HG02840 (cell line): ENCODE data around the gene TTC9.

Source experiments
- ATAC-seq: cut with Tn5 transposase; IDR thresholded peaks from one replicate; pipeline ENCODE4 v1.9.1; 2021; ENCODE audit warnings: mild to moderate bottlenecking, moderate library complexity, moderate number of reproducible peaks; ENCODE audit not compliant: unreplicated experiment, low FRiP score

TTC9 gene

DNA sequence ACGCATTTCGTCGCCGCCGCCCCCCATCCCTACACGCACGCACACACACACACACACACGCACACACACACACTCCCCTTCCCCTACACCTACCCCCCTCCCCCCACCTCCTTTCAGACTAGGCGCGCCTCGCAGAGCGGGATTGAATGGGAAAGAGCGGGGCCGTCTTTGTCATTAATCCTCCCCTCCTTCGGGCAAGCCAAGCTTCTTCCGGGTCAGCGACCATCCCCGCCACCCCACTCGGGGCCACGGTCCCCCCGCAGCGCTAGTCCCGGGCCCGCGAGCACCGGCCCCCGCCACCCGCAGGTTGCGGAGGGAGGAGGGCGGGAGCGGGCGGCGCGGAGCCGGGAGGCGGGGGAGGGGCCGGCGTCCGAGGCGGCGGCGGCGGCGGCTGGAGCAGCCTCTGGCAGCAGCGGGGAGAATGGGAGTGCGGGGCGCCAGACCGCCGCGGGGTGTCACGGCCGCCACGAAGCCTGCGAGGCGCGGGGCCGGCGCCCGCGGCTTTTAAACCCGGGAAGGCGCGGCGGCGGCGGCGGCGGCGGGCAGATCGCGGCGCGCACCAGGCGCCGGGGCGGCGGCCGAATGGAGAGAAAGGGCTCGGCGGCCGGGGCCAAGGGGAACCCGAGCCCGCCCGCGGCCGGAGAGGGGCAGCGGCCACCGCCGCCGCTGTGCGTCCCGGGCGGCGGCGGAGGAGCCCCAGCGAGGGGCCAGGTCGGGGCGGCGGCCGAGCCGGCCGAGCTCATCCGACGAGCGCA, at the start of gene TTC9:
Gene TTC9, plus strand, starts transcription at position 369 of the 755 bp plus-strand sequence. Its CDS starts 214 bp downstream, at position 583.
- ATAC-seq = no peak

DNA sequence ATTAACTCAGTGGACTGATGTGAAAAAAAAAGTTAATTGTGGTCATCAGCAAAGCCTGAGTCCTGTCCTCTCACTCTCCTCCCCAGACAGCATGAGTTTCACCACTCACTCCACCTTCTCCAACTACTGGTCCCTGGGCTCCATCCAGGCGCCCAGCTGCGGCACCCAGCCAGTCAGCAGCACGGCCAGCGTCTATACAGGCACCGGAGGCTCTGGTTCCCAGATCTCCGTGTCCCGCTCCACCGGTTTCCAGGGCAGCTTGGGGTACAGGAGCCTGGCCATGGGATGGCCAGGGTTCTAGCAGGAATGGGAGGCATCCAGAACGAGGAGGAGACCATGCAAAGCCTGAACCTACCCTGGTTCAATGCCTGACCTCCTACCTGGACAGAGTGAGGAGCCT, 47.3 kb upstream of the TTC9 start:
- ATAC-seq = no peak

DNA sequence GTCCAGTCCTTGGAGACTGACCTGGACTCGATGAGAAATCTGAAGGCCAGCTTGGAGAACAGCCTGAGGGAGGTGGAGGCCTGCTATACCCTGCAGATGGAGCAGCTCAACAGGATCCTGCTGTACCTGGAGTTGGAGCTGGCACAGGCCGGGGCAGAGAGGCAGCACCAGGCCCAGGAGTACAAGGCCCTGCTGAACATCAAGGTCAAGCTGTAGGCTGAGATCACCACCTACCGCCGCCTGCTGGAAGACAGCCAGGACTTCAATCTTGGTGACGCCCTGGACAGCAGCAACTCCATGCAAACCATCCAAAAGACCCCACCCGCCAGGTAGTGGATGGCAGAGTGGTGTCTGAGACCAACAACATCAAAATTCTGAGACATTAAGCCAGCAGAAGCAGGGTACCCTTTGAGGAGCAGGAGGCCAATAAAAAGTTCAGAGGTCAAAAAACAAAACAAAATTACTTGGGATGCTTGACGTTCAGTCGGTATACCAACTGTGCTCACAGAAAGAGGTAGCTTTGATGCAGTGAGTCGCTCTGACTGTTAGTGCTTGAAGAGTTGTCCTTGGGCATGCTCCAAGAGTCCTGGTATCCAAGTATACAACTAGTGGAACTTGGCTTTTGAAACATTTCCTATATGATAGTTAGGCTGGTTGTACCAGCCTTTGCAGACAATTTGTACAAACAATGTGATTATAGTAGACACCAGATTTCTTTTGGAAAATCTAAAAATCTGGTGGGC, 46.1 kb upstream of the TTC9 start:
- no peak for ATAC-seq

DNA sequence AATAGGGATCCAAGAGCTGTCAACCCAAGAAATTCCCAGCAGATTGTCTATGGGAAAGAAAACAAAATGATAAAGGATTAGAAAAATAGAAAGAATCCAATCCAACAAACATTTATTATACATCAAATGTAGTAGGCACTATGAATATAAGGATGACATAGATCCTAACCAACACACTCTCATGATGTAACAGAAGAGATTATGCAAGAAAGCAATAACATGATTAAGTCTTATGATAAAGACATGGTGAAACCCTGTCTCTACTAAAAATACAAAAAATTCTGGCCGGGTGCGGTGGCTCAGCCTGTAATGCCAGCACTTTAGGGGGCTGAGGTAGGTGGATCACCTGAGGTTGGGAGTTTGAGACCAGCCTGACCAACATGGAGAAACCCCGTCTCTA, 44.0 kb upstream of the TTC9 start:
- ATAC-seq = no peak

DNA sequence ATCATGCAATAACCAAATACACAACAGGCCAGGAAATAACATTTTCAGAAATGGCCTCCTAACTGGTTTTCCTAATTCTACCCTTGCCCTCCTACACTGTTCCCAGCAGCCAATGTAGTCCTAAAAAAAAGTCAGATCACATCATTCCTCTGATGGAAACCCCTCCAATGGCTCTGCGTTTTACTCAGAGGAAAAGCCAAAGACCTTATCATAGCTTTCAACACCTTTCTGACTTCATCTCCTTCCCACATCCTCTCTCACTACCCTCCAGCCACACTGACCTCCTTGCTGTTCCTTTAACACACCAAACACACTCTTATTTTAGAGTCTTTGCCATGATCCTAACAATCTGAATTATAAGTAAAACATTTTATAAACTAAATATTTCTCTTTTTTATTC, 42.4 kb upstream of the TTC9 start:
- no peak for ATAC-seq

DNA sequence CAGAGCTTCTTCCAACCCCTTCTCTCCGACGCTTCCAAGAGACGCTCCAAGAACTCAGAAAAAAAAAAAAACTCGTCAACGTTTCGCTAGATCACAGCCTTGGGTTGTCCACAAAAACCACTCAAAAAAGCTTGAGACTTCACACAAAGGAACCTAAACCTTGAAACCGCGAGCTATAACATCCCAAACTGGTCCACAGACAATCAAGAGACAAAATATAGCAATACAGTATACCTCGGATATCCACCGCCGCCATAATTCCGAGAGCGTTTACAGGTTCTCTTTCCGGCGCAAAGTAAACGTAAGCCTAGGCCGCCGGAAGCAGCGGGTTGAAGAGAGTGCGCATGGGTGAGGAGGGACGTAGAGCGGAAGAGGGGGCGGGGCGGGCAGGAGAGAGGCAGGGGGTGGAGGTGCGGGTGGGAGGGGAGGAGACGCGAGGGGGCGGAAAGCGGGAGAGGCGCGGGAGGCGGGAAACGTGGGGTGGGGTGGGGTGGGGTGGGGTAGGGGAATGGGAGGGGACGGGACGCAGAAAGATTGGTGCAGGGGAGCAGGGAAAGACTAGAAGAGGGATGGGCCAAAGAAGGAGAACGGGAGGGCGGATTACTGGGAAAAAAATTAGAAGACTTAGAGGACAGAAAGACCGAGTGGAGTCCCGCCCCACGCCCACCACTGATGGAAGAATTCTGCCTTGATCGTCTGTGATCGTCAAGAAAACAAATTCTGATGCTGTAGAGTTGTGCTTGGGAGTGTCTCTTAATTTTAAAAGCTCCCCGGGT, 41.1 kb upstream of the TTC9 start, which contains the start of gene MED6:
Gene MED6, minus strand, starts transcription at position 274 of the 776 bp plus-strand sequence. Its CDS starts 18 bp downstream, at position 256.
- ATAC-seq = peak; percentile 88

DNA sequence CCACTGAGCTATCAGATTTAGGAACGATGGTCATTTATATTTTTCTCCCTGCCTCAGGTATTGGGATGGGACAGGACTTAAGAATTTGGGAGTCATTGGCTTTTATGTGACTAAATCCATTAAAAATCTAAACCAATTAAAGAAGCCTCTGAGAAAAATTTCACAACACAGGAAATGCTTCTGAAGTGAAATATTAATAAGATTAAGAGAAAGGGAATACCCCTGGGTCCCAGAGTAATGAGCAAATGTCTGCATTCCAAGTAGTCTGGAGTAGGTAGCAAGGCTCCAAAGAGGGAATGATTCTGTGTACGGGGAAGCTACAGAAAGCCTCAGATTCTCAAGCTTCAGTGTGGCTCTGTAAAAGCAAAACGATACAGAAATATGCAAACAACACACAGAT, 40.6 kb upstream of the TTC9 start:
- no peak for ATAC-seq

DNA sequence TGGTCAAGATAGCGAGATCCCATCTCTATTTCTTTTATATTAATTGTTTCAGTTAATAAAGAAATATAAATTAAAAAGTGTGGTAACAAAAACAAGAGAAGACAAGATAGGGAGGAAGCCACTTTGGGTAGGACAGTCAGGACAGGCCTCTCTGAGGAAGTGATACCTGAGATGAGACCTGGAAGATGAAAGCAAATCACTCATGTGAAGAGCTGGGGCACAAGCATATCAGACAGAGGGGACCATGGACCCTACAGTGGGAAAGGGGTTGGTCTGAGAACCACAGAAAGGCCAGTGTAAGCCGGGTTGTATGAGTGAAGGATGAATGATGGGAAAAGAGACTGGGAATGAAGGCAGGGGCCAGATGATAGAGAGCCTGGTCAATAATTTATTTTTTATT, 39.5 kb upstream of the TTC9 start:
- ATAC-seq = no peak

DNA sequence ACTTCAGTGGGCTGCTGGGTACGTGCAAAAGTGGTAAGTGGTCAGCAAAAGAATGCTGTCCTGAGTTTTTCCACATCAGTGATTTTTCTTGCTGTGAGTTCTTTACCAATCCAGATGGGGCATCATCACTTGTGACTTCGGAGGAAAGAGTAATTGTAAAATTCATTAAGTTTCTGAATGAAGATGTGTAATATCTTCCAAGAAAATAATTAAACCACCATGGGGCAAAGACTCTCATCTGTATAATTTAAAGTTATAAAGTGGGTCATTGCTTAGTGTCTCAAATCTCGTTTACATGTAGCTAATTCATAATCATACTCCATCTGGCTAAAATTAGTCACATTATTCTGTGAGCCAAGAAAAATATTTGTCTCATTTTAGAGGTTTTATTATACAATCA, 30.5 kb upstream of the TTC9 start:
- no peak for ATAC-seq

DNA sequence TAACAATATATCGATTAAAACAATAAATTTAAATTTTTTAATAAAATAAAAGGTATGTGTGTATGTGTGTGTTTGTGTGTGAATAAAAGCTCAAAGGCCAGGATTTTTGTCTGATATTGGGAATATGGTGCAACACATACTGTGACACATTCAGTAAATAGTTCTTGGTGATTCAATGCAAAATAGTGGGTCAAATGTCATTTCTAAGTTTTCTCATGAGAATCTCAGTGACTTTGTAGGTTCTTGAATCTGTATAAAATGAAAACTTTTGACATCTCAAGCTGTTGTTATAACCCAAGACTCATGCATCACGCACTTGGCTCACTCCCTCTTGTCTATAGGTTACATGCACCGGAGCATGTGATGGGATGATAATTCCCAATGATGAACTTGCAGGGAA, 25.1 kb upstream of the TTC9 start:
- ATAC-seq = no peak

DNA sequence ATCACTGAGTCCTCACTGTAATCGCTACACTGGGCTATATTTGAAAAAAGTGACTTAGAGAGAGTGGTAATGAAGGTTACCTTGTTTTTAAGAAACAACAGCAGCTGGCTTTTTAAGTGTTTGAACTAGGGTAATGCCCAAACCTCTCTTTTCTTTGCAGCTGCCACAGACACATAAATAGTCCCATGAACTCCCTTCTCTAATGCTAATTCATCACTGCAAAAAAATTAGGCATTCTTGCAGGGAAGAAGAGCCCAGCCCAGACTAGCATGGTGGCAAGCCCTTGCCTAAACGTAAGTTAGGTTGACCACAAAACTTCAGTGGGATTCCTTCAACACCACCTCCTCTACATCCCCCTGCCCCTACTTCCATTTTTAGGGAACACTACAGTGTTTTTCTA, 23.4 kb upstream of the TTC9 start:
- ATAC-seq = no peak

DNA sequence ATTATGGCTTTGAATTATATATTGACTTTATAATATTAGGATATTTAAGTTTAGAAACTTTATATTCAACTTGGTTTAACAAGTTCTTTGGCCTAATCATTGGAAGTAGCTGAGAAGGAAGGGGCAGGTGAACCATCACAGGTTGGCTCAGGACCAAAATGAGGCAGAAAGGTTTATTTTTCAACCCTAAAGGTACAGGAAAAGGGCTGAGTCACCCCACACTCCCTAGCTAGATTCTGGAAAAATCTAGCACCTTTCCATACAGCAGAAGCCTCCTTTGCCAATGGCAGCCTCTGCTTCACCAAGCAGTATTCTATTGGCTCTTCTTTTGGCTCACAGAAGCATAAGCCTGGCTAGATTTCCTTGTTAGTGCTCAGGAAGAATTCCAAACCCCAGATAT, 22.0 kb upstream of the TTC9 start:
- ATAC-seq = no peak

DNA sequence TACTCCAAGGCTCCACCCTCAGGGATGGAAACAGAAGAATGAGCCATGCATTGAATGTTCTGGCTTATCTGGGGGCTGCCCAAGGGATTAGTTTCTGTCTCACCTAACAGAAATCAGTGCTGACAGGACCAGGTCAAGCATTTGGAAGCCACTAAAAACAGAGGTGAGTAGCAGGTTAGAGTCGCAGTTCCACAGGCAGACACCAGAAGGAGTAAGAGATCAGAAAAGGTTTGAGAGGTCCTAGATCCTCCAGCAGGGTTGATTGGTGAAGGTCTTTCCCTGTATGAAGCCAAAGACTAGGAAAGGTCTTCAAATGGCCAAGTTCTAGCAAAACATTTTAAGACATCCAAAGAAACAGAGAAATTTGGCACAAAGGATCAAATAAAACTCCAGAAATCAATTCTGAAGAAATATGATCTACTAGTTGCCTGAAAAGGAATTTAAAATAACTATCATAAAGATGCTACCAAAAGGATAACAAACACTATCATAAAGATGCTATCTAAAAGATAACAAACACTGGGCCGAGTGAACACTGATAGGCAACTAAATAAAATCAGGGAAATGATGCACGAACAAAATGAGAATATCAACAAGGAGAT, 19.5 kb upstream of the TTC9 start:
- no peak for ATAC-seq

DNA sequence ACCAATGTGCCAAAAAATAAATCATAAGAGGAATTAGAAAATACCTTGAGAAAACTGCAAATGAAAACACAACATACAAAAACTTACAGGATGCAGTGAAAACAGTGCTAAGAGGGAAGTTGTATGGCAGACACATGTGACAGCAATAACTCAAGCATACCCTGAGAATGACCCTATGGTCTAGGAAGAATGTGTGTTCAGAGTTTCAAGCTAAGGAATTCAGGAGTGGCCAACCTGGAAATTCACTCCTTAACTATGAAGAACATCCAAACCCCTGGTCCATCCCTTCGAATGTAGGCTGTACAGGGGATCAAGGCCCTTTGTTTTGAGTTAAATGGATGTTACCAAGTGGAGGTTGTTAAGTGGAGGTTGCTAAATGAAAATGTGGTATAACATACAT, 16.7 kb upstream of the TTC9 start:
- no peak for ATAC-seq

DNA sequence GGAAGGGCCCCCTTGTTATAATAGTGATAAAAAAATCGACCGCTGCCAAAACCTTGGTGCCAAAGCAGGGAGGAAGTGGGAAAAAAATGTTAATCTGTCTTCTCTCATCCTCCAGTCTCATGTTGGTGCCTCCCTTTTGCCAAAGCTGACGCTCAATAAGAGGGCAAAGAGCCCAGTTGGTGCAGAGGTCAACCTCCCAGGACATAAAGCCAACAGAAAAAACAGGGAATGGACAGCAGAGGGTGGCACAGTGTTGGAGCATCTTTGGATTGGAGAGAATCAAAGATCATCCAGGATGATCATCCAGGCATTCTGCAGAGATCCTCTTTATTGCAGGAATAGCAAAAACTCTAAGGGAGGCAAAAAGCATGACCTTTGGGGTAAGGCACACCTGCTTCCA, 9.8 kb upstream of the TTC9 start:
- ATAC-seq = no peak

DNA sequence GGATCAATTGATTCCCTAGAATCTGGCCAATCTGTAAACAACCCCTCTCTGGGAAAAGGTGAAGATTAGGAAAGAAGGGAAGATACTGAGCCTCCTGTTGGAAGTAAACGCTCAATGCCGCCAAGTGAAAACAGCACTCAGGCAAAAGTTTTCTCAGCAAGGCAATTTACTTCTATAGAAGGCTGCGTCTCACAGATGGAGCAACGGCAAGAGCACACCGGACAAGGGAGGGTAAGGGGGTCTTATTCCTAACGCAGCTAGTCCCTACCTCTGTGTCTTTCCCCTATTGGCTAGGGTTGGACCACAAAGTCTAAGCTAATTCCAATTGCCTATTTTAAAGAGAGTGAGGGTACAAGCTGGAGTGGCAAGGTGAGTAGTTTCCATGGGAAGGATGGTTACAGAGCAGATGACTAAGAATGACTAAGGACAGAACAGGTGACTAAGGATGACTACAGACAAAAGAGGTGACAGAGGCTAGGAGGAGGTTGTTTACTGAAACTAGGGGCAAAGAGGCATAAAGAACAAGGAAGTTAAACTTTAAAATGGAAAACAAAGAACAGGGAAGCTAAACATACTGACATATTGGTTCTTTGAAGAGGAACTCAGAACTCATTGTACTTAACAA, 5.6 kb upstream of the TTC9 start:
- ATAC-seq = no peak

DNA sequence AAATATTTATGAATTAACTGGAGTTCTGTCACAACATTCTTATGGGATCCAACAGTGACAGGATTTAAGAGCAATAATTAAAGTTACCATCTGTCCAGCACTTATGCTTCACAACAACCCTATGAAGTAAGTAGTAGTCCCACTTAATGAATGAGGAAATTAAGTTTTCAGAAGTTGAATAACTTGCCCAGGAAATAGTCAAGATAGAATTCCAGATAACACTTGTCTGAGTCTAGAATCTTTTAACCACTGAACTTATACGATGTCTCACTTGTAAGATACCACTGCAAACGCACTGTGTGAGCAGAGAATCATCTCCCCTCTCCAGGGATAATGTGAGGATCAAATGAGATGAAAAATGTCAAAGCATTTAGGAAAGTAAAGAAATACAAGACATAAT, 3.3 kb upstream of the TTC9 start:
- no peak for ATAC-seq

DNA sequence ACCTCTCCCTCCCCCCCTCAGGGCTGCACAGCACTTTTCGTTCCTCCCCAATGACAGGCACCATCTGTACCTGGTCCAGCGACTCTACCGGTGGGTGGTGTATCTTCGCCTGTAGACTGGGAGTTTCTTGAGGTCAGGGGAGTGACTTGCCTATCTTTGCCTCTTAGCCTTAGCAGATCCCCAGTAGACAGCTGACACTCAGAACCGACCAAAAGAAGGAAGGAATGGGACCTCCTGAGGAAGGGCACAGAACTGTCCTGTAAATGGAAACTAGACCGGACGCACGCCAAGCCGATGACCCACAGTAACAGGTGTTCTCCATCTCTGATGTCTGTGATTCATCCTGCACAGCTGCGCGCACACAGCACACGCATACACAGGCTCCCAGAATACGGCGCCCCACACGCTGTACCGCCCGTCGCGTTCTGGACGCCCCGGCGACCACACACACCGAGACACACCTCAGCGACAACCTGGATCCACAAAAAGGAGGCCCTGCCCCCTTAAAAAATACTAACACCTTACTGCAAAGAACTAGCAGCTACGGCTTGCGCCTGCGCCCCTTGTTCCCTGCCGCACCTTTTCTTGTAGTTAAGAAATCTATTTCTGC, 673 bp upstream of the TTC9 start:
- ATAC-seq = peak; percentile 57

DNA sequence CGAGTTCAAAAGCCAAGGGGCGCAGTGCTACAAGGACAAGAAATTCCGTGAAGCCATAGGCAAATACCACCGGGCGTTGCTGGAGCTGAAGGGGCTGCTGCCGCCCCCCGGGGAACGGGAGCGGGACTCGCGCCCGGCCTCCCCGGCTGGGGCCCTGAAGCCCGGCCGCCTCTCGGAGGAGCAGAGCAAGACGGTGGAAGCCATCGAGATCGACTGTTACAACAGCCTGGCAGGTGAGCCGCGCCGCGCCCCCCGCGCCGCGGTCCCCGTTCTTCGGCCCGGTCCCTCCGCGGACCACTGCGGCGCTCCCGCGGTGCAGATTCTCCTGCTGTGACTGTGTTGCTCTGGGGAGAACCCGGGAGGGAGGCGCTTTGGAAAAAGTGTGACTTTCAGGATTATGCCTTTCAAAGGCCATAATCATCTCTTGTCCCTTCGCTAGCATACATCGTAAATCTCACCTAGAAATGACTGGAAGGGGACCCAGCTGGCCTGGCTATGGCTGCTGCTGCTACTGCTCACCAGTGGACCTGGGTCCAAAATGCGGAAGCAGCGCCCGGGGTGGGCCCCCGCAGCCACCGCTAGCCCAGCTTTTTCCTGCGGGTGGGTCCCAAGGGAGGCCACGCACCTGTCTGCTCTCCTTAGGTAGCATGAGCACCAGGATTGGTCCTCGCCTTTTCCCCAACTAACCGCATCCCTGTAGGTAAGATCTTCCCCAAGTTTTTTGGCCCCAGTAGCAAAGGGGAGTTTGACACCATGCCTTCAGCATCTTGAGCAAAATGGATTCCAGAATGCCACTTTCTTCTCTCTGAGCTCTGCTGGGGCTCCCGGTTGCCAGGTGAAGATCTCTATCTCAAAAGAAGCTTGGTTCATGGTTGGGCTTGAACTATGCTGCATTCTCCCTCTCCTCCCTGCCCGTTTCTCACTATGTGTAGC, 853 bp downstream of the TTC9 start:
- no peak for ATAC-seq
